Measurements from ENCODE around the gene WNT7A.
A peak's percentile ranks its signal among the peaks of the same experiment; 100 is the strongest.

WNT7A gene

DNA sequence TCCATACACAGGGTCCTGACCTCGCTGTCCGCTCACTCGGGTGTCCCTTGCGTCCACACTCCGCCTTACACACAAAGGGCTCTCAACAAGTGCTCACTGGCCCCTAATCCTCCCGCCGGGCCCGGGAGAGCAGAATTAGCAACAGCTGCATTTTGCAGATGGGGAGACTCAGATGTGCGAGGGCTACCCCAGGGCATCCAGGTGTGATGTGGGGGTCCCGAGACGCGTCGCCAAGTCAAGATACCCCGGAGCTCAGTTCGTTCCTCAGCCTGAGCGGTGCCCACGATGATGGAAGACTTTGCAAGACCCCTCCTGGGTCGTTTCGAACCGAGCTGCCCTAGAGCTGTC is 14.9 kb upstream of the WNT7A start:
- Histone ChIP-seq H3K27me3 (ENCODE audit: insufficient read depth, poor library complexity, severe bottlenecking) (no peaks in the 10 kb centered on the region), H3K36me3 (ENCODE audit: low read depth) (no peaks in the 10 kb centered on the region), H3K4me3 (ENCODE audit: severe bottlenecking) (peak overlapping the region; percentile 42), H3K4me1 (ENCODE audit: insufficient read depth, poor library complexity, severe bottlenecking) (peaks cover 20% of the 10 kb centered on the region), H3K27ac (ENCODE audit: poor library complexity, severe bottlenecking) (no peak overlapping the region), H3K9me3 (ENCODE audit: severe bottlenecking) (no peaks in the 10 kb centered on the region)
- TF ChIP-seq, protein P1, sequence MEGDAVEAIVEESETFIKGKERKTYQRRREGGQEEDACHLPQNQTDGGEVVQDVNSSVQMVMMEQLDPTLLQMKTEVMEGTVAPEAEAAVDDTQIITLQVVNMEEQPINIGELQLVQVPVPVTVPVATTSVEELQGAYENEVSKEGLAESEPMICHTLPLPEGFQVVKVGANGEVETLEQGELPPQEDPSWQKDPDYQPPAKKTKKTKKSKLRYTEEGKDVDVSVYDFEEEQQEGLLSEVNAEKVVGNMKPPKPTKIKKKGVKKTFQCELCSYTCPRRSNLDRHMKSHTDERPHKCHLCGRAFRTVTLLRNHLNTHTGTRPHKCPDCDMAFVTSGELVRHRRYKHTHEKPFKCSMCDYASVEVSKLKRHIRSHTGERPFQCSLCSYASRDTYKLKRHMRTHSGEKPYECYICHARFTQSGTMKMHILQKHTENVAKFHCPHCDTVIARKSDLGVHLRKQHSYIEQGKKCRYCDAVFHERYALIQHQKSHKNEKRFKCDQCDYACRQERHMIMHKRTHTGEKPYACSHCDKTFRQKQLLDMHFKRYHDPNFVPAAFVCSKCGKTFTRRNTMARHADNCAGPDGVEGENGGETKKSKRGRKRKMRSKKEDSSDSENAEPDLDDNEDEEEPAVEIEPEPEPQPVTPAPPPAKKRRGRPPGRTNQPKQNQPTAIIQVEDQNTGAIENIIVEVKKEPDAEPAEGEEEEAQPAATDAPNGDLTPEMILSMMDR (IDR thresholded peaks at IDR 0.05; ENCODE audit: poor library complexity, severe bottlenecking): no peak
- DNase-seq (ENCODE audit: low spot score) (no peak), ATAC-seq (ENCODE audit: low read depth) (no peak)

DNA sequence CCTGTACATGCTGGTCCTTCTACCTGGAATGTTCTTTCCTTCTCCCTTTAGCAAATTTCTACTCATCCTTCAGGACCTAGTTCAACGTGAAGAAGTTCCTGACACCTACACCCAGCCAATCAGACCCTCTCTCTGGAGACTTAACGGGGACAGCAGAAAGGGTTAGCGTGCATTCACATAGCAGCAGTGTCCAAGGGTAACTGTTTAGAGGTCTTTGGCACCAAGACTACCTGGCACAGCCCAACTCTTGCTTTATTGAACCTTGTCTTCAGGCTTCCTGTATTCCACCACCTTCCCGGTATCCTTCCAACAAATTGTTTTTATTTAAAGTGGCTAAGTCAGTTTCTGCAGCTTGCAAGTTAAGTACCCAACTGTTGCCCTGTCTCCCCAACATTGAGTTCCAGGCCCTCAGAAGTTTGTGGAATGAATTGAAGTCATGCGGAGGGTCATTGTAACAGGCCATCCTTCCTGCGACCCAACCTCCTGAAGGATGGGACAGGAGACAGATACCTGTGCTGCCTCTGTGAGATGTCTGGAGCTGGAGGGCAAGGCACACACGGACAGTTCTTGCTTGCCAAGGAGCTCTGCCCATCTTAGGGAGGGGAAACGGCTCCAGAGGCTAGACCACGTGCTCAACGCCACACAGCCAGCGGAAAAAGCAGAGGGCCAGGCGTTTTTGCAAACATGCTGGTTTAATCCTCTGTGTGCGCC is 14.4 kb upstream of the WNT7A start:
- Histone ChIP-seq H3K36me3 (ENCODE audit: low read depth) (no peaks in the 10 kb centered on the region), H3K27me3 (ENCODE audit: insufficient read depth, poor library complexity, severe bottlenecking) (no peaks in the 10 kb centered on the region), H3K4me1 (ENCODE audit: insufficient read depth, poor library complexity, severe bottlenecking) (peaks cover 20% of the 10 kb centered on the region), H3K4me3 (ENCODE audit: severe bottlenecking) (no peak overlapping the region), H3K9me3 (ENCODE audit: severe bottlenecking) (no peaks in the 10 kb centered on the region), H3K27ac (ENCODE audit: poor library complexity, severe bottlenecking) (no peak overlapping the region)
- ATAC-seq (ENCODE audit: low read depth) (no peak), DNase-seq (ENCODE audit: low spot score) (no peak)
- TF ChIP-seq, protein P1 (IDR thresholded peaks at IDR 0.05; ENCODE audit: poor library complexity, severe bottlenecking): no peak

DNA sequence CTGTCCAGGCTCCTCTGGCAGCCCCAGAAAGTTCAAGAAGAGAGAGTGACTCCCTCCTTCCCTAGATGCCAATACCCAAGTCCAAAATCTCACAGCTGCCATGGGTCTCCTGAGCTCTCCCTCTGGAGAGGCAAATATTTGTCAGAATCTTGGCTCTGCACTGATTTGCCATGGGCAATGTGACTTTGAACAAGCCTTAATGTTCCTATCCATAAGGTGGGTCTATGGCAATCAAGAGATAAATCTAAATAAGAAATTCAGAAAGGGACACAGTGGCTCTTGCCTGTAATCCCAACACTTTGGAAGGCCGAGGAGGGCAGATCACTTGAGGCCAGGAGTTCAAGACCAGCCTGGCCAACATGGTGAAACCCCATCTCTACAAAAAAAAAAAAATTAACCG is 12.4 kb upstream of the WNT7A start:
- Histone ChIP-seq H3K27ac (ENCODE audit: poor library complexity, severe bottlenecking) (peak overlapping the region; percentile 59), H3K4me3 (ENCODE audit: severe bottlenecking) (no peak overlapping the region), H3K36me3 (ENCODE audit: low read depth) (no peaks in the 10 kb centered on the region), H3K9me3 (ENCODE audit: severe bottlenecking) (no peaks in the 10 kb centered on the region), H3K4me1 (ENCODE audit: insufficient read depth, poor library complexity, severe bottlenecking) (peaks cover 20% of the 10 kb centered on the region), H3K27me3 (ENCODE audit: insufficient read depth, poor library complexity, severe bottlenecking) (no peaks in the 10 kb centered on the region)
- no peak for ATAC-seq (ENCODE audit: low read depth)
- TF ChIP-seq, protein P1 (IDR thresholded peaks at IDR 0.05; ENCODE audit: poor library complexity, severe bottlenecking): no peak
- DNase-seq (ENCODE audit: low spot score): no peak

DNA sequence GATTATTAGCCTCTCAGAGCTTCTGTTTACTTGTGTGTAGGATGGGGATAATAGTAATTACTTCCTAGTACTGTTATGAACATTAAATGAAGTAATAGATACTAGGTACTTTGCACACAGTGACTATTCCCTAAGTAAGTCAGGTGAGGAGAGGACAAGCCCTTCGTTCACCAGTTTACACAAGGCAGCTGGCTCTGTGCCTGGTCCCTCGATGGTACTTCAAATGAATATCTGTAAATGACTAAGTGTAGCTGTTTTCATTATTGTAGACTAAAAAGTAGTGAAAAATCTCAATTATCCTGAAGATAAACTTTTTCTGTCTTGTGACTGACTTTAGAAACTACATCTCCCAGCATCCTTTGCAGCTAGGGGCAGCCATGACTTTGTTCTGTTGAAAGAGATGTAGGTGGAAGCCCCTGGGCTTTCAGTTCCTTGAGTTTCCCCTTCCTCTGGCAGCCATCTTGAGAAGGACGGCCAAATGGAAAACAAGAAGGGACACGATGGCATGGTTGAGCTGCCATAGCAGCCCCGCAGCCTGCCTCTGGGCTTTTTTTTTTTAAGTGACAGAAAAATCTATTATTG is 11.7 kb upstream of the WNT7A start:
- Histone ChIP-seq H3K4me1 (ENCODE audit: insufficient read depth, poor library complexity, severe bottlenecking) (peaks cover 20% of the 10 kb centered on the region), H3K36me3 (ENCODE audit: low read depth) (no peaks in the 10 kb centered on the region), H3K4me3 (ENCODE audit: severe bottlenecking) (no peak overlapping the region), H3K27ac (ENCODE audit: poor library complexity, severe bottlenecking) (peak overlapping the region; percentile 59), H3K27me3 (ENCODE audit: insufficient read depth, poor library complexity, severe bottlenecking) (no peaks in the 10 kb centered on the region), H3K9me3 (ENCODE audit: severe bottlenecking) (no peaks in the 10 kb centered on the region)
- no peak for DNase-seq (ENCODE audit: low spot score)
- TF ChIP-seq, protein P1 (IDR thresholded peaks at IDR 0.05; ENCODE audit: poor library complexity, severe bottlenecking): no peak
- ATAC-seq (ENCODE audit: low read depth): no peak

DNA sequence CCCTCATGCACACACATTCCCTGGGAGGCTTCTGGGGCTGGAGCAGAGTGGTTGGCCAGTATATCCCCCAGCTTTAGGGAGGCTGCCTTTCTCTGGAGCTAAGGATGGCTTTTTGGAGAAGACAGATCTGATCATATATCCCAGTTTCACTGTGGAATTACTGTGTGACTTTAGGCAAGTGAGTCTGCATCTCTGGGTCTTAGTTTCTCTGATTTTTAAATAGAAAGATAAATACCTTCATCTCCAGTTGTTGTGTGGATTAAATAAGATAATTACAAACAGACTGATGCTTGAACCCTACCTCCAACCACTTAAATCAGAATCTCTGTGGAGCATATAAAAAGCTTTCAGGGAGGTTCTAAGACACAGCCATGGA is 11.1 kb upstream of the WNT7A start:
- Histone ChIP-seq H3K27me3 (ENCODE audit: insufficient read depth, poor library complexity, severe bottlenecking) (no peaks in the 10 kb centered on the region), H3K4me1 (ENCODE audit: insufficient read depth, poor library complexity, severe bottlenecking) (peaks cover 20% of the 10 kb centered on the region), H3K27ac (ENCODE audit: poor library complexity, severe bottlenecking) (peak overlapping the region; percentile 59), H3K36me3 (ENCODE audit: low read depth) (no peaks in the 10 kb centered on the region), H3K9me3 (ENCODE audit: severe bottlenecking) (no peaks in the 10 kb centered on the region), H3K4me3 (ENCODE audit: severe bottlenecking) (no peak overlapping the region)
- no peak for DNase-seq (ENCODE audit: low spot score)
- no peak for ATAC-seq (ENCODE audit: low read depth)
- TF ChIP-seq, protein P1 (IDR thresholded peaks at IDR 0.05; ENCODE audit: poor library complexity, severe bottlenecking): no peak
